Heart left ventricle (tissue), 16 donors: Measurements from ENCODE around the gene OR6C70. TPM values are rescaled to one million over a fixed set of nuclear protein-coding genes. Genes with fewer than 3 reads are reported as not detected.

ENCODE experiments used
- ATAC-seq, 4 donors: fragments of 200-7000 bp; cut with Tn5 transposase; one replicate each; pipeline ENCODE4 v1.9.1; 2020 to 2022; ENCODE audit warnings: moderate library complexity in 4 of 4, mild to moderate bottlenecking in 3 of 4, moderate number of reproducible peaks in 1 of 4
- DNase-seq, 5 donors: peaks; one replicate each; pipeline ENCODE4 v3.0.0-alpha.2; 2020
- H3K27ac ChIP-seq, 12 donors: fragments of 200-600 bp; sonication (generic) in 4 of 12; one replicate each; pipeline versions ENCODE4 v1.5.0 to v1.8.0; 2016 to 2022; ENCODE audit warnings: mild to moderate bottlenecking in 2 of 12
- H3K27me3 ChIP-seq, 9 donors: fragments of 200-600 bp; sonication (generic) in 2 of 9; one replicate each; pipeline versions ENCODE4 v1.5.1 to v1.8.0; 2016 to 2022; ENCODE audit warnings: mild to moderate bottlenecking in 3 of 9
- H3K36me3 ChIP-seq, 9 donors: fragments of 200-600 bp; sonication (generic) in 2 of 9; one replicate each; pipeline versions ENCODE4 v1.5.0 to v1.8.0; 2018 to 2022; ENCODE audit warnings: mild to moderate bottlenecking in 2 of 9
- H3K4me1 ChIP-seq, 12 donors: fragments of 200-600 bp; sonication (generic) in 4 of 12; one replicate each; pipeline versions ENCODE4 v1.5.0 to v1.8.0; 2016 to 2022; ENCODE audit warnings: mild to moderate bottlenecking in 3 of 12
- H3K4me3 ChIP-seq, 12 donors: fragments of 200-600 bp; sonication (generic) in 4 of 12; one replicate each; pipeline versions ENCODE4 v1.5.0 to v1.8.0; 2017 to 2022; ENCODE audit warnings: mild to moderate bottlenecking in 9 of 12, moderate library complexity in 4 of 12
- H3K9me3 ChIP-seq, 12 donors: fragments of 200-600 bp; sonication (generic) in 4 of 12; one replicate each; pipeline versions ENCODE4 v1.5.0 to v1.8.0; 2016 to 2022; ENCODE audit warnings: mild to moderate bottlenecking in 1 of 12
- POLR2A ChIP-seq, 2 donors: fragments of 450-650 bp; IDR thresholded peaks; one replicate each; pipeline ENCODE4 v1.6.1; 2017; ENCODE audit warnings: antibody characterized with exemption in 2 of 2, mild to moderate bottlenecking in 2 of 2, moderate library complexity in 2 of 2
- WGBS, 4 donors: extraction: QIAGEN DNeasy Blood & Tissue Kit in 2 of 4; methylation state at CpG; one replicate each; pipeline versions ENCODE4 v1.1.5 to v1.1.7; 2013 to 2018; 5-methylcytosine and 5-hydroxymethylcytosine counted together
- intact Hi-C, 10 donors: fragments of 100-400 bp; cut with DNase I; formaldehyde crosslinking; loops; one replicate each; pipeline versions ENCODE4 v1.11.1 to v1.14.2; 2022
- polyA plus RNA-seq, 2 donors: library from polyadenylated mRNA; stranded (reverse); fragments of 200-250 nt; gene quantifications; one replicate each; pipeline ENCODE4 v1.2.3, GENCODE V29; 2013
- total RNA-seq, 9 donors: library from RNA; depleted of rRNA in 2 of 9; stranded (reverse); fragments of >200 nt in 2 of 9; fragmentation: NEBNext Ultra II Directional in 3 of 9; extraction: Animal tissue kit (Norgen Biotek cat#: 25700) in 3 of 9; gene quantifications; one replicate each; pipeline versions ENCODE4 v1.1.0 to v1.2.4, GENCODE V29; 2016 to 2023
- TF ChIP-seq, protein P1 (sequence below), 12 donors: fragments of 200-600 bp; sonication (generic) in 4 of 12; IDR thresholded peaks; one replicate each; pipeline versions ENCODE4 v1.5.0 to v1.8.0; 2018 to 2022; ENCODE audit warnings: antibody characterized with exemption in 12 of 12, mild to moderate bottlenecking in 5 of 12
- donor health status: ischemic (EF 13 %, LVEDD 7.1; RV severe dilation, severe dysfunction).
- donor health status: healthy with polysubstance abuse.
- donor health status: DM: no; HTN: yes; CAD: no.
- donor health status: DM: no; HTN: no; CAD: no.
- donor health status: ischemic (EF 25% LVEDD 6.9; RV normal size, moderate dysfunction).
- donor health status: ischemic (EF 25% LVEDD 5.7; RV mildly dilated, moderate dysfunction).
- donor health status: healthy.
- donor health status: DM: yes; HTN: yes; CAD: no.
- donor health status: ischemic (EF 35%, LVEDD 5.7; RV mildly dilated, moderate dysfunction).
- donor health status: nonischemic (EF 11% LVEDD 7.7; RV severe dilation, severe dysfunction).
- donor health status: DM: yes; HTN: yes; CAD: no.
- donor health status: PGD.
- donor health status: ischemic (EF 29% LVEDD 5.4; RV normal size, mild dysfunction).
- donor health status: nonischemic (EF 23%, LVEDD 6.1; RV moderate dilation, normal function).

OR6C70 gene
- total and polyA plus RNA-seq, 11 donors: not detected

DNA sequence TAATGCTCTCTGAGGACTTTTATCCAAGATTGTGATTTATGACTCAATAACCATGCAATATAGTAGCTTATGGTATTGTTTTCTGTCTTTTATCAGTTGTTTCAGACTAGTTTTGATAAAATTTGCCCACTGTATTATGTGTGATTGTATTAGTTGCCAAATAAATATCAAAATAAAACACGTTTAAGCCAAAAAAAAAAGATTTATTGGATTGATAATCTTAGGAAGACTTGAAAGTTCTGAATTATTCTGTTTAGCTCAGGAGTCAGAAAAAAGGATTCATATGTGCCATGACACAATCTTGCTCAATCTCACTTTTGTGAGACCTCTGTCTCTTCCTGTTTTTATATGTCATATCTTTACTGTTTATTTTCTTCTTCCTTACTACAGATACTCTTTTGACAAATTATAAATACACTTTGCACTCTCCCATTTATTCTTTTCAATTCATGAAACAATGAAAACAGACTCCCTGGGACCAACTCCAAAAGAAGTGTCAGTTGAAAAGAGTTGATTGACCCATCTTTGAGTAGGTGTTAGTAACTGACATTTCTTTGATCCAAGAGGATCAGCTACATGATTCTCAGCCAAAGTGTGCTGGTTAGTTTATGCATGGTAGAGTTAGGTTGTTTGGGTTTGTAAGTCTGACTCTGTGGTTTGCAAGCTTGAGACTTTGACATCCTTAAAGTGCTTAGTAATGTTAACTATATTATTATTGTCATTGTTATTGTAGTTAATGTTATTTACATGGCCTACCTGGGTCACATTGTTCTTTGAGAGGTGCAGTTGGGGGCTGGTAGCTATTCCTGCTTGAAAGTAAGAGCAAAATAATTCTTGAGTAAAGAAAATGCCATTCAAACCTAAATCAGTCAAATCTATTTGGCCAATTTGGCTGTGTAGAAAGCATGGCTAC, 41.4 kb downstream of the OR6C70 start:
- intact Hi-C loops: no loop called here
- 22 to 32% (median 29%) methylated on average over 1 of the region's 1 CpG for WGBS, 4 donors
- no peak overlapping the region for H3K27ac ChIP-seq
- DNase-seq (no peak), ATAC-seq (no peak)
- H3K27me3 ChIP-seq: no peaks in the 10 kb centered on the region
- TF ChIP-seq POLR2A (IDR thresholded peaks at IDR 0.05): no peak
- TF ChIP-seq, protein P1, sequence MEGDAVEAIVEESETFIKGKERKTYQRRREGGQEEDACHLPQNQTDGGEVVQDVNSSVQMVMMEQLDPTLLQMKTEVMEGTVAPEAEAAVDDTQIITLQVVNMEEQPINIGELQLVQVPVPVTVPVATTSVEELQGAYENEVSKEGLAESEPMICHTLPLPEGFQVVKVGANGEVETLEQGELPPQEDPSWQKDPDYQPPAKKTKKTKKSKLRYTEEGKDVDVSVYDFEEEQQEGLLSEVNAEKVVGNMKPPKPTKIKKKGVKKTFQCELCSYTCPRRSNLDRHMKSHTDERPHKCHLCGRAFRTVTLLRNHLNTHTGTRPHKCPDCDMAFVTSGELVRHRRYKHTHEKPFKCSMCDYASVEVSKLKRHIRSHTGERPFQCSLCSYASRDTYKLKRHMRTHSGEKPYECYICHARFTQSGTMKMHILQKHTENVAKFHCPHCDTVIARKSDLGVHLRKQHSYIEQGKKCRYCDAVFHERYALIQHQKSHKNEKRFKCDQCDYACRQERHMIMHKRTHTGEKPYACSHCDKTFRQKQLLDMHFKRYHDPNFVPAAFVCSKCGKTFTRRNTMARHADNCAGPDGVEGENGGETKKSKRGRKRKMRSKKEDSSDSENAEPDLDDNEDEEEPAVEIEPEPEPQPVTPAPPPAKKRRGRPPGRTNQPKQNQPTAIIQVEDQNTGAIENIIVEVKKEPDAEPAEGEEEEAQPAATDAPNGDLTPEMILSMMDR (IDR thresholded peaks at IDR 0.05): no peak
- H3K36me3 ChIP-seq: no peaks in the 10 kb centered on the region
- no peak overlapping the region for H3K4me3 ChIP-seq
- no peaks in the 10 kb centered on the region for H3K4me1 ChIP-seq
- no peaks in the 10 kb centered on the region for H3K9me3 ChIP-seq

DNA sequence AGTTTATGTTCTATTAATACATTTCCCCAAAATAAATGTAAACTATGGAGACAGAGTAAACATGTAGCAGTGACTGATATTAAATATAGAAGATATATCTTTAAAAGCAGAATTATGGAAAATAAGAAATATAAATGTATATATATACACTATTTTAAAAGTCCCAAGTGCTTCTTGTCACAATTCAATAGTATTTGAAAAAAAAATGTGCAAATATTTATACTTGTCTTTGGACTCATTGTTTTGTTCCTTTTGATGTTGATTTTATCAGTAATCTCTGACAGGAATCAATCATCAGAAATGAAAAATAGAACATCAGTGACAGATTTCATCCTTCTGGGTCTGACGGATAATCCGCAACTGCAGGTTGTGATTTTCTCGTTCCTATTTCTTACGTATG, 44.0 kb downstream of the OR6C70 start, which contains the start of gene OR6C76:
Gene OR6C76, plus strand, starts transcription at position 301 of the 400 bp plus-strand sequence. Its CDS starts 0 bp downstream, at position 301.
- intact Hi-C loops: no loop called here
- DNase-seq (no peak), ATAC-seq (no peak)
- Histone ChIP-seq H3K4me1 (no peaks in the 10 kb centered on the region), H3K27ac (no peak within 1 kb of the TSS), H3K9me3 (no peaks in the 10 kb centered on the region), H3K36me3 (no peaks in the 10 kb centered on the region), H3K4me3 (no peak within 1 kb of the TSS), H3K27me3 (no peaks in the 10 kb centered on the region)
- TF ChIP-seq, protein P1 (IDR thresholded peaks at IDR 0.05): no peak
- no peak for TF ChIP-seq POLR2A (IDR thresholded peaks at IDR 0.05)
- 80 to 91% (median 87%) methylated on average over 4 of the region's 4 CpGs for WGBS, 4 donors

DNA sequence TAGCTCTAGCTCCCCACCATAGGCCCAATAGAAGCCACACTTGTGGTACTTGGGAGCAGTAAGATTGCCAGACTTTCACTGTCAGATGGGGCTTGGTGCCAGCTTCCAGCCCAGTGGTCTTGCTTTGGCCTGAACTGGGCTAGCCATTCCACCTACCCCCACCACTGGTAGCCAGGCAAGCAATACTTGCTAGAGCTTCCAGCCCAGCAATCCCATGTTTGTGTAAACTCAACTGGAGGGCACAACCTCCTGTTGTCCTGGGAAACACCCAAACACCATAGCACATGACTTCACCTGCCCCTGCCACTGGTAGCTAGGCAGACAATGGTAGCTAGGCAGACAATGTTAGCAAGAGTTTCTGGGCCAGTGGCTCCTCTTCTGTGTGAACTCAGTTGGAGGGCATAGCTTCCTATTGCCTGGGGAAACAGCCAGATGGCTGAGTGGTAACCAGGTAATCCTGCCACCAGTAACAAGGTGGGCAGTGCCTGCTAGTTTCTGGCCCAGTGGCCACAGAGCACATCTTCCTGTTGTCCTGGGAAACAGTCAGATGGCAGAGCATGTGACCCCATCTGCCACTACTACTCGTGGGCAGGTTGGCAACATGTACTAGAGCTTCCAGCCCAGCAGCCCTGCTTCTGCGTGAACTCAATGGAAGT, 49.5 kb downstream of the OR6C70 start:
- intact Hi-C loops: no loop called here
- peaks cover 0 to 14% (median 0%) of the 10 kb centered on the region in 9 donors for H3K27me3 ChIP-seq
- WGBS, 4 donors: 67 to 80% (median 79%) methylated on average over 2 of the region's 2 CpGs
- no peak overlapping the region for H3K4me3 ChIP-seq
- DNase-seq (peak in 1 of 5 donors; percentile 23), ATAC-seq (no peak)
- no peak overlapping the region for H3K27ac ChIP-seq
- TF ChIP-seq, protein P1 (IDR thresholded peaks at IDR 0.05): no peak
- no peak for TF ChIP-seq POLR2A (IDR thresholded peaks at IDR 0.05)
- no peaks in the 10 kb centered on the region for H3K4me1 ChIP-seq
- no peaks in the 10 kb centered on the region for H3K9me3 ChIP-seq
- no peaks in the 10 kb centered on the region for H3K36me3 ChIP-seq

Other genes with a start within 250 kb of the OR6C70 start
- not detected for gene OR10A7, start 249.1 kb downstream of the OR6C70 start, total RNA-seq
- not detected for gene OR10A7, start 249.1 kb downstream of the OR6C70 start, polyA plus RNA-seq
- gene OR6C74, start 225.5 kb downstream of the OR6C70 start, total RNA-seq: not detected
- gene OR6C74, start 225.5 kb downstream of the OR6C70 start, polyA plus RNA-seq: not detected
- not detected for gene OR6C6, start 173.6 kb downstream of the OR6C70 start, total RNA-seq
- gene OR6C6, start 173.6 kb downstream of the OR6C70 start, polyA plus RNA-seq: not detected
- gene OR6C1, start 155.8 kb downstream of the OR6C70 start, total RNA-seq: not detected
- not detected for gene OR6C1, start 155.8 kb downstream of the OR6C70 start, polyA plus RNA-seq
- not detected for gene OR6C3, start 139.4 kb downstream of the OR6C70 start, total RNA-seq
- gene OR6C3, start 139.4 kb downstream of the OR6C70 start, polyA plus RNA-seq: not detected
- gene OR6C75, start 107.2 kb downstream of the OR6C70 start, total RNA-seq: not detected
- gene OR6C75, start 107.2 kb downstream of the OR6C70 start, polyA plus RNA-seq: not detected
- not detected for gene OR6C65, start 69.6 kb downstream of the OR6C70 start, total RNA-seq
- gene OR6C65, start 69.6 kb downstream of the OR6C70 start, polyA plus RNA-seq: not detected
- not detected for gene OR6C76, start 43.9 kb downstream of the OR6C70 start, total RNA-seq
- gene OR6C76, start 43.9 kb downstream of the OR6C70 start, polyA plus RNA-seq: not detected
- not detected for gene OR6C2, start 26.1 kb downstream of the OR6C70 start, total RNA-seq
- gene OR6C2, start 26.1 kb downstream of the OR6C70 start, polyA plus RNA-seq: not detected
- not detected for gene OR6C68, start 22.2 kb upstream of the OR6C70 start, total RNA-seq
- not detected for gene OR6C68, start 22.2 kb upstream of the OR6C70 start, polyA plus RNA-seq
- gene OR6C4, start 79.5 kb upstream of the OR6C70 start, total RNA-seq: not detected
- gene OR6C4, start 79.5 kb upstream of the OR6C70 start, polyA plus RNA-seq: not detected
- gene OR2AP1, start 102.3 kb upstream of the OR6C70 start, total RNA-seq: not detected
- gene OR2AP1, start 102.3 kb upstream of the OR6C70 start, polyA plus RNA-seq: not detected
- gene OR10P1, start 166.8 kb upstream of the OR6C70 start, total RNA-seq: not detected
- not detected for gene OR10P1, start 166.8 kb upstream of the OR6C70 start, polyA plus RNA-seq
- gene ITGA7, start 237.8 kb upstream of the OR6C70 start, total RNA-seq: 1,000 to 10,000 TPM in 1 of 9 donors, 100 to 1,000 TPM in 8; 199 to 1,007 (median 620) TPM
- gene ITGA7, start 237.8 kb upstream of the OR6C70 start, polyA plus RNA-seq: 100 to 1,000 TPM; 173 to 573 TPM
- gene BLOC1S1, start 245.9 kb upstream of the OR6C70 start, total RNA-seq: 100 to 1,000 TPM in 5 of 9 donors, 10 to 100 TPM in 4; 71.3 to 173 (median 131) TPM
- 100 to 1,000 TPM; 187 to 314 TPM for gene BLOC1S1, start 245.9 kb upstream of the OR6C70 start, polyA plus RNA-seq